ENCODE results near the gene WDR64. TPM values are rescaled to one million over a fixed set of nuclear protein-coding genes. Genes with fewer than 3 reads are reported as not detected.

The WDR64 gene
- total and polyA plus RNA-seq, 2 of the 13 experiments (the other 11 are each of a cell fraction or from before 2014, with no cell fraction given), result not detected

DNA sequence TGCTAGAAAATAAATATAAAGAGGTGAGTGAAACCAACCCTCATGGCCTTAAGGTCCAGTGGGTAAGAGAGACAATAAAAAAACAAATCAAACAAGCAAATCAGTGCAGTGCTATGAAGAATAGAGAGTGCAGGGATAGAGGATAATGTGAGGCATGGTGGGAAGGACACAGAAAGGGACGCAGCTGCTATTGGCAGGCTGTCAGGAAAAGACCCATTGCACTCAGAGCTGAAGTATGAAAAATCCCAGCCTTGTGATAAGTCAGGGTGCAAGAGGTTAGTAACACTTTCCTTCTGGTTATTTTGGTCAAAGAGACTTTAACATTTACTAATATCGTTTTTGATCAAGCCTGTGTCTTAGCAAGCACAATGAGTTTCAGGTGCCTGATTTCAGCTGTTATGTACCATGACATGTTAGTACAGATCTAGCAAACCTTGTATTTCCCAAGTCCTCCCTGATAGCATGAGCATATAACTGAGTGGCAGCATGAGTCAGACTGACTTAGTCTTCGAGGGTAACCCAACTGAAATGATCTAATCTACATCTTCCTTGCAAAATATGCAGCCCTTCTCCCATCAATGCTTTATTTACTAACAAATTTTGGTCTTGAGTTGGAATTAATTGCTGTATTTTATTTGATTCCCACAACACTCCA, 43.6 kb upstream of the WDR64 start (continued):
- TF ChIP-seq, protein P1, sequence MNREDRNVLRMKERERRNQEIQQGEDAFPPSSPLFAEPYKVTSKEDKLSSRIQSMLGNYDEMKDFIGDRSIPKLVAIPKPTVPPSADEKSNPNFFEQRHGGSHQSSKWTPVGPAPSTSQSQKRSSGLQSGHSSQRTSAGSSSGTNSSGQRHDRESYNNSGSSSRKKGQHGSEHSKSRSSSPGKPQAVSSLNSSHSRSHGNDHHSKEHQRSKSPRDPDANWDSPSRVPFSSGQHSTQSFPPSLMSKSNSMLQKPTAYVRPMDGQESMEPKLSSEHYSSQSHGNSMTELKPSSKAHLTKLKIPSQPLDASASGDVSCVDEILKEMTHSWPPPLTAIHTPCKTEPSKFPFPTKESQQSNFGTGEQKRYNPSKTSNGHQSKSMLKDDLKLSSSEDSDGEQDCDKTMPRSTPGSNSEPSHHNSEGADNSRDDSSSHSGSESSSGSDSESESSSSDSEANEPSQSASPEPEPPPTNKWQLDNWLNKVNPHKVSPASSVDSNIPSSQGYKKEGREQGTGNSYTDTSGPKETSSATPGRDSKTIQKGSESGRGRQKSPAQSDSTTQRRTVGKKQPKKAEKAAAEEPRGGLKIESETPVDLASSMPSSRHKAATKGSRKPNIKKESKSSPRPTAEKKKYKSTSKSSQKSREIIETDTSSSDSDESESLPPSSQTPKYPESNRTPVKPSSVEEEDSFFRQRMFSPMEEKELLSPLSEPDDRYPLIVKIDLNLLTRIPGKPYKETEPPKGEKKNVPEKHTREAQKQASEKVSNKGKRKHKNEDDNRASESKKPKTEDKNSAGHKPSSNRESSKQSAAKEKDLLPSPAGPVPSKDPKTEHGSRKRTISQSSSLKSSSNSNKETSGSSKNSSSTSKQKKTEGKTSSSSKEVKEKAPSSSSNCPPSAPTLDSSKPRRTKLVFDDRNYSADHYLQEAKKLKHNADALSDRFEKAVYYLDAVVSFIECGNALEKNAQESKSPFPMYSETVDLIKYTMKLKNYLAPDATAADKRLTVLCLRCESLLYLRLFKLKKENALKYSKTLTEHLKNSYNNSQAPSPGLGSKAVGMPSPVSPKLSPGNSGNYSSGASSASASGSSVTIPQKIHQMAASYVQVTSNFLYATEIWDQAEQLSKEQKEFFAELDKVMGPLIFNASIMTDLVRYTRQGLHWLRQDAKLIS (CRISPR knock-in tag; IDR thresholded peaks at IDR 0.05), result no peak
- TF ChIP-seq, protein P2, sequence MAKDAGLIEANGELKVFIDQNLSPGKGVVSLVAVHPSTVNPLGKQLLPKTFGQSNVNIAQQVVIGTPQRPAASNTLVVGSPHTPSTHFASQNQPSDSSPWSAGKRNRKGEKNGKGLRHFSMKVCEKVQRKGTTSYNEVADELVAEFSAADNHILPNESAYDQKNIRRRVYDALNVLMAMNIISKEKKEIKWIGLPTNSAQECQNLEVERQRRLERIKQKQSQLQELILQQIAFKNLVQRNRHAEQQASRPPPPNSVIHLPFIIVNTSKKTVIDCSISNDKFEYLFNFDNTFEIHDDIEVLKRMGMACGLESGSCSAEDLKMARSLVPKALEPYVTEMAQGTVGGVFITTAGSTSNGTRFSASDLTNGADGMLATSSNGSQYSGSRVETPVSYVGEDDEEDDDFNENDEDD (CRISPR knock-in tag; IDR thresholded peaks at IDR 0.05; ENCODE audit: borderline replicate concordance), result no peak
- no peak for TF ChIP-seq HDAC1 (CRISPR knock-in tag; IDR thresholded peaks at IDR 0.05)
- TF ChIP-seq, protein P3, sequence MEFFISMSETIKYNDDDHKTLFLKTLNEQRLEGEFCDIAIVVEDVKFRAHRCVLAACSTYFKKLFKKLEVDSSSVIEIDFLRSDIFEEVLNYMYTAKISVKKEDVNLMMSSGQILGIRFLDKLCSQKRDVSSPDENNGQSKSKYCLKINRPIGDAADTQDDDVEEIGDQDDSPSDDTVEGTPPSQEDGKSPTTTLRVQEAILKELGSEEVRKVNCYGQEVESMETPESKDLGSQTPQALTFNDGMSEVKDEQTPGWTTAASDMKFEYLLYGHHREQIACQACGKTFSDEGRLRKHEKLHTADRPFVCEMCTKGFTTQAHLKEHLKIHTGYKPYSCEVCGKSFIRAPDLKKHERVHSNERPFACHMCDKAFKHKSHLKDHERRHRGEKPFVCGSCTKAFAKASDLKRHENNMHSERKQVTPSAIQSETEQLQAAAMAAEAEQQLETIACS (CRISPR knock-in tag; IDR thresholded peaks at IDR 0.05), result no peak
- TF ChIP-seq, protein P4, sequence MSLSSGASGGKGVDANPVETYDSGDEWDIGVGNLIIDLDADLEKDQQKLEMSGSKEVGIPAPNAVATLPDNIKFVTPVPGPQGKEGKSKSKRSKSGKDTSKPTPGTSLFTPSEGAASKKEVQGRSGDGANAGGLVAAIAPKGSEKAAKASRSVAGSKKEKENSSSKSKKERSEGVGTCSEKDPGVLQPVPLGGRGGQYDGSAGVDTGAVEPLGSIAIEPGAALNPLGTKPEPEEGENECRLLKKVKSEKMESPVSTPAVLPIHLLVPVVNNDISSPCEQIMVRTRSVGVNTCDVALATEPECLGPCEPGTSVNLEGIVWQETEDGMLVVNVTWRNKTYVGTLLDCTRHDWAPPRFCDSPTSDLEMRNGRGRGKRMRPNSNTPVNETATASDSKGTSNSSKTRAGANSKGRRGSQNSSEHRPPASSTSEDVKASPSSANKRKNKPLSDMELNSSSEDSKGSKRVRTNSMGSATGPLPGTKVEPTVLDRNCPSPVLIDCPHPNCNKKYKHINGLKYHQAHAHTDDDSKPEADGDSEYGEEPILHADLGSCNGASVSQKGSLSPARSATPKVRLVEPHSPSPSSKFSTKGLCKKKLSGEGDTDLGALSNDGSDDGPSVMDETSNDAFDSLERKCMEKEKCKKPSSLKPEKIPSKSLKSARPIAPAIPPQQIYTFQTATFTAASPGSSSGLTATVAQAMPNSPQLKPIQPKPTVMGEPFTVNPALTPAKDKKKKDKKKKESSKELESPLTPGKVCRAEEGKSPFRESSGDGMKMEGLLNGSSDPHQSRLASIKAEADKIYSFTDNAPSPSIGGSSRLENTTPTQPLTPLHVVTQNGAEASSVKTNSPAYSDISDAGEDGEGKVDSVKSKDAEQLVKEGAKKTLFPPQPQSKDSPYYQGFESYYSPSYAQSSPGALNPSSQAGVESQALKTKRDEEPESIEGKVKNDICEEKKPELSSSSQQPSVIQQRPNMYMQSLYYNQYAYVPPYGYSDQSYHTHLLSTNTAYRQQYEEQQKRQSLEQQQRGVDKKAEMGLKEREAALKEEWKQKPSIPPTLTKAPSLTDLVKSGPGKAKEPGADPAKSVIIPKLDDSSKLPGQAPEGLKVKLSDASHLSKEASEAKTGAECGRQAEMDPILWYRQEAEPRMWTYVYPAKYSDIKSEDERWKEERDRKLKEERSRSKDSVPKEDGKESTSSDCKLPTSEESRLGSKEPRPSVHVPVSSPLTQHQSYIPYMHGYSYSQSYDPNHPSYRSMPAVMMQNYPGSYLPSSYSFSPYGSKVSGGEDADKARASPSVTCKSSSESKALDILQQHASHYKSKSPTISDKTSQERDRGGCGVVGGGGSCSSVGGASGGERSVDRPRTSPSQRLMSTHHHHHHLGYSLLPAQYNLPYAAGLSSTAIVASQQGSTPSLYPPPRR (CRISPR knock-in tag; IDR thresholded peaks at IDR 0.05; ENCODE audit: borderline replicate concordance), result no peak
